SK-N-MC (cell line): ENCODE data around the gene MYB.

Source experiments
- EZH2 ChIP-seq: fragments of 200-600 bp; sonication (generic); IDR thresholded peaks from one replicate; pipeline ENCODE4 v1.6.1; 2017; ENCODE audit warnings: antibody characterized with exemption
- FOXP2 ChIP-seq: optimal IDR thresholded peaks from 2 replicates; pipeline ENCODE3; 2011; ENCODE audit warnings: mild to moderate bottlenecking, moderate library complexity; ENCODE audit not compliant: insufficient read depth; ENCODE audit errors: extremely low read length, control extremely low read depth
- POLR2AphosphoS5 ChIP-seq: IDR thresholded peaks from 2 replicates; pipeline ENCODE4 v1.6.1; 2012; ENCODE audit warnings: mild to moderate bottlenecking, low read depth, low read length, borderline replicate concordance

DNA sequence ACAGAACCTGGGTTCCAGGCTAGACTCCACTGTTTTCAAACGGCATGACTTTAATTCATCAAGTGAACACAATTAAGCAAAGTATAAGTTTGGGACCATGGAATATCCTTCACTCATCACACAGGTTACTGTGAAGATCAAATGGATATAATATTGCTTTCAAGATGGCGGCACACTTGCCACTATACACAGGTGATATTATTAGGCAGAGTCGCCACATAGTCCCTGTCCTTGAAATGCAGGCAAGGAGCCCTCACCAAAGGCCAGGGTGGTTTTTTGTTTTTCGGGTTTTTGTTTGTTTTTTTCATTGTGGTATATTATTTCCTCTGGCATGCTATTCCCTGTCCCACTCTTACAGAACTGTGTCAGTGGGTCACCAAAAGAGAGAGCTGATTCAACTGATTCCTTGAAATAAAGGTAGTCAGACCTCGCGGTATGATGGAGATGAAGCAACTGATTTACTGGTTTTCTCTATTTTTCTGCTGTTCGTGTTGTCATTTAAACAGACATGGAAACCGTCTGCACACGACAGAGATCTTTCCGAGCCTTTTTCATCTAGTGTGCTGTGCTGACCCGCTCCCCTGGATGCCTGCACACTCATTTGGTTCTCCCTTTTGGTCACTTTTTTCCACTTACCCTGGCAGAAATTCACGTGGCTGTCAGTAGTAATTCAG lies 29.7 kb downstream of the MYB start:
- no peak for TF ChIP-seq EZH2
- no peak for TF ChIP-seq POLR2AphosphoS5
- no peak for TF ChIP-seq FOXP2
